PFSK-1 (cell line): ENCODE data around the gene TMEM259.

ENCODE experiments used
- FOXP2 ChIP-seq: optimal IDR thresholded peaks from 2 replicates; pipeline ENCODE3; 2011; ENCODE audit warnings: borderline replicate concordance, control low read depth, inconsistent platforms; ENCODE audit not compliant: insufficient read depth; ENCODE audit errors: extremely low read length, extremely low read depth
- POLR2AphosphoS5 ChIP-seq: IDR thresholded peaks from 2 replicates; pipeline ENCODE4 v1.6.1; 2012; ENCODE audit warnings: low read depth, mild to moderate bottlenecking, control low read depth, low read length, moderate library complexity
- SIN3A ChIP-seq: IDR thresholded peaks from 2 replicates; pipeline ENCODE4 v1.6.1; 2012; ENCODE audit warnings: mild to moderate bottlenecking, low read length, moderate library complexity, borderline replicate concordance; ENCODE audit not compliant: insufficient read depth
- TAF1 ChIP-seq: IDR thresholded peaks from 2 replicates; pipeline ENCODE4 v1.6.1; 2012; ENCODE audit warnings: low read length, control low read depth, borderline replicate concordance; ENCODE audit not compliant: insufficient read depth
- TF ChIP-seq, protein P1 (sequence below), 2 experiments: IDR thresholded peaks; 2 replicates each; pipeline versions ENCODE4 v1.6.1 to v1.8.0; 2011 to 2012; ENCODE audit warnings: low read depth in 2 of 2, low read length in 2 of 2, control low read depth in 1 of 2, inconsistent platforms in 1 of 2, mild to moderate bottlenecking in 1 of 2, moderate library complexity in 1 of 2; ENCODE audit not compliant: insufficient read depth in 1 of 2

Gene TMEM259

DNA sequence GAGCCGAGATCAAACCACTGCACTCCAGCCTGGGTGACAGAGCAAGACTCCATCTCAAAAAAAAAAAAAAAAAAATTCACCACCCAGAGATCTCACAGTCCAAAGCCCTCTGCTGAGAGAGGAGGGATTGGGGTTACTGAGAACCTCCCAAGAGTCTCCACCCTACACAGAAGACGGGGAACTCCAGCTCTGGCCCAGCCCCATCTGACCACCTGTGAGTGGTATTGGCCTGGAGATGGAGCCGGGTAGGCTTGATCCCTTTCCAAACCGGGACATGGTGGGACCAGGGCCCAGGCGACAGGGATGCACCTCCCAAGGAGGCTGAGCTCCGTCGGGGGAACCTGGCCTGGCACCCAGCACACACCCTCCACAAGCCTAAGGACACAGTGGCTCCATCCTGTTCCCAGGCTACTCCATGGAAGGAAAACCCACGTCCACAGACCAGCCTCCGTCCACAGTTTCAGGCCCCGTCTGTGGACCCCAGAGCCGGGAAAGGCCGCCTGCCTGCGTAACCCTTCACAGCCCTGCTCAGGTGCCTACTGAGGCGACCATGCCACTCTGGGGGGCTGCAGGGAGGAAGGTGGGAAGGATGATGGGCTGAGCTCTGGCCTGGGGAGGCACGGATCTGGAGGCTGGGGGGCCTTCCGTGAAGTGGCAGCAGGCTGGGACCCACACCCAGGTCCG is 1.8 kb downstream of the TMEM259 start:
- TF ChIP-seq POLR2AphosphoS5 (no peak), TAF1 (no peak), FOXP2 (no peak), SIN3A (no peak)
- TF ChIP-seq, protein P1, sequence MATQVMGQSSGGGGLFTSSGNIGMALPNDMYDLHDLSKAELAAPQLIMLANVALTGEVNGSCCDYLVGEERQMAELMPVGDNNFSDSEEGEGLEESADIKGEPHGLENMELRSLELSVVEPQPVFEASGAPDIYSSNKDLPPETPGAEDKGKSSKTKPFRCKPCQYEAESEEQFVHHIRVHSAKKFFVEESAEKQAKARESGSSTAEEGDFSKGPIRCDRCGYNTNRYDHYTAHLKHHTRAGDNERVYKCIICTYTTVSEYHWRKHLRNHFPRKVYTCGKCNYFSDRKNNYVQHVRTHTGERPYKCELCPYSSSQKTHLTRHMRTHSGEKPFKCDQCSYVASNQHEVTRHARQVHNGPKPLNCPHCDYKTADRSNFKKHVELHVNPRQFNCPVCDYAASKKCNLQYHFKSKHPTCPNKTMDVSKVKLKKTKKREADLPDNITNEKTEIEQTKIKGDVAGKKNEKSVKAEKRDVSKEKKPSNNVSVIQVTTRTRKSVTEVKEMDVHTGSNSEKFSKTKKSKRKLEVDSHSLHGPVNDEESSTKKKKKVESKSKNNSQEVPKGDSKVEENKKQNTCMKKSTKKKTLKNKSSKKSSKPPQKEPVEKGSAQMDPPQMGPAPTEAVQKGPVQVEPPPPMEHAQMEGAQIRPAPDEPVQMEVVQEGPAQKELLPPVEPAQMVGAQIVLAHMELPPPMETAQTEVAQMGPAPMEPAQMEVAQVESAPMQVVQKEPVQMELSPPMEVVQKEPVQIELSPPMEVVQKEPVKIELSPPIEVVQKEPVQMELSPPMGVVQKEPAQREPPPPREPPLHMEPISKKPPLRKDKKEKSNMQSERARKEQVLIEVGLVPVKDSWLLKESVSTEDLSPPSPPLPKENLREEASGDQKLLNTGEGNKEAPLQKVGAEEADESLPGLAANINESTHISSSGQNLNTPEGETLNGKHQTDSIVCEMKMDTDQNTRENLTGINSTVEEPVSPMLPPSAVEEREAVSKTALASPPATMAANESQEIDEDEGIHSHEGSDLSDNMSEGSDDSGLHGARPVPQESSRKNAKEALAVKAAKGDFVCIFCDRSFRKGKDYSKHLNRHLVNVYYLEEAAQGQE (IDR thresholded peaks at IDR 0.05; ENCODE audit: insufficient read depth in 1 of 2, low read depth in 2 of 2, low read length in 2 of 2), result no peak

DNA sequence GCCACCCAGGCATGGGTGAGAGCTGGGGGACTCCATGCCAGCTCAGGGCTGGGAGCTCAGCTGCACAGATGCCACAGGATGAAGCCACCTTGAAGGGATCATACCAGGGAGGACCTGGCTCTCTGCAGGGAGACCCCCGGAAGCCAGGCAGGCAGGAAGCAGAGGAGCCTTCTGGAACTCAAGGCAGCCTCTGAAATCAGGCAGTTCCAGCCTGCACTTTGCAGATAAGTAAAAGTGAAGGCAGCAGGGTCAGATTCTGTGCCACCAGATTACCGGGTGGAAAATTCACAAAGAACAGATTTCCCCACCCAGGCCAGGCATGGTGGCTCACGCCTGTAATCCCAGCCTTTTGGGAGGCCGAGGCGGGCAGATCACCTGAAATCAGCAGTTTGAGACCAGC is 2.5 kb downstream of the TMEM259 start:
- TF ChIP-seq FOXP2 (no peak), SIN3A (no peak), POLR2AphosphoS5 (no peak), TAF1 (no peak)
- TF ChIP-seq, protein P1 (IDR thresholded peaks at IDR 0.05; ENCODE audit: insufficient read depth in 1 of 2, low read depth in 2 of 2, low read length in 2 of 2), result no peak

DNA sequence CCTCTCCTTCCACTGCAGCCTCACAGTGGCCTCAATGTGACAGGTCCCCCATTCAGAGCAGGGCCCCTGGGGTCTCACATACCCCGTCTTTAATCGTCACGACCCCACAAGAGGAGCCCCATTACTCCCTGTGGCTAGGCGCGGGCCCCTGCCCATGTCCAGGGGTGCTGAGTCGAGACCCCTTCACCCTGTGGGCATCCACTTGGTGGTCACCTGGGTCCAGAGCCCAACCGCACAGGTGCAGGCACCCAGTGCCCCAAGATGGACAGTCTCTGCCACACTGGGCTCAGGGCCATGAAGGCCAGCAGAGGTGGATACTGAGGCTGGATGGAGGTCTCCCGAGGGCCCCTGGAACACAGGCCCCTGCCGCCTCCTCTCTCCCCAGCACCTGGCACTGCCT is 3.0 kb downstream of the TMEM259 start:
- TF ChIP-seq FOXP2 (no peak), POLR2AphosphoS5 (no peak), TAF1 (no peak)

DNA sequence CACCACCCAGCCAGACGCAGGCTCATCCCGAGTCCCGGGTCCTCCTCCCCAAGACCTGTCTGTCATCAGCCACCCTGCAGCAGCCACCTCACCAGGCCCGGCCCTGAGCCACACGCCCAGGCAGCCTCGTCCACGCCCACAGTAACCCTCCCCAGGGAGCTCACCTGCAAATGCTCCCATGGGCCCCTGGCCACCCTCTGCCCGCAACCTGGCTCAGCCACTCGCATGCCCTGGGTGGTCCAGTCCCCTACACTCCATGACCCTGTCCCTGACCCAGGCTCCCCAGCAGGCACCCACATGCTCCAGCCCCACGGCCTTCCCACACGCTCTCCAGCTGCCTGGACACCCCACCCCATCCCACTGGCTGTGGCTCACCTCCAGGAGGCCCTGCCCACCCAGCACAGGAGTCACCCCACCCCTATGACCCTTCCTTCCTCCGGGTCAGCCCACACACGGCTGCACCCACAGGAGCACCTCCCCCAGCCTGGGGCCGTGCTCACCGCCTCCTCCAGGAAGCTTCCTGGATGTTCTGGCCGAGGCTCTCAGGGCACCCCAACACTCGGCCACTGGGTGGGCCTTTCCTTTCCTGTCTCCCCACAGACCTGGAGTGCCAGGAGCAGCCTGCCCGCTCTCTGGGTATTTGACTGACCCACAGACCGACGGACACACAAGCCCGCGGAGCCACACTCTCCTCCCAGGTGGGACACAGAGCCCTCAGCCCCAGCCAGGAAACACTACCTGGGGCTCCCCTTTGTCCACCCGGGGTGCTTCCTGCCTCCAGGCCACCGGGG is 3.6 kb downstream of the TMEM259 start:
- TF ChIP-seq FOXP2 (no peak), SIN3A (no peak), POLR2AphosphoS5 (no peak), TAF1 (no peak)
- TF ChIP-seq, protein P1 (IDR thresholded peaks at IDR 0.05; ENCODE audit: insufficient read depth in 1 of 2, low read depth in 2 of 2, low read length in 2 of 2), result no peak

DNA sequence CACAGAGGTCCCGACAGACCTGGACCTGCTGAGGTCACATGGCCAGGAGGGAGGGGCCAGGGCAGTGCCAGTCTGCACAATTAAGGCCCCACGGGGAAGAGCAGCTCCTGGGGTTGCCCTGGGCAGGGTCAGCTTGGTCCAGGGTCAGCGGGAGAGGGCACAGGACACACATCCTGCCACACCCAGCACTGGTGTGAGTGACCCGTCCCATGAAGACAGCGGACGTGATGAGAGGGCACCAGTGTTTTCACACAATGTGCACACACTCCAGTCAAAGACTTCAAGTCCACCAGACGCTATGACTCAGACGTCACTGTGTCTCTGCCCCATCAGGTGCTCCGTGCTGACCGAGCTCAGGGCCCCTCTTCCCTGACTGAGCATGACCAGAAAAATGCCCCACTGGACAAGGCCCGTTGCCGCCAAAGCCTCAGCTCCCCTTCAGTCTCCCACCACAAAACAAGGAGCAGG is 4.2 kb downstream of the TMEM259 start:
- no peak for TF ChIP-seq SIN3A
- TF ChIP-seq TAF1, result no peak
- TF ChIP-seq, protein P1 (IDR thresholded peaks at IDR 0.05; ENCODE audit: insufficient read depth in 1 of 2, low read depth in 2 of 2, low read length in 2 of 2), result no peak
- TF ChIP-seq POLR2AphosphoS5, result no peak
- TF ChIP-seq FOXP2, result no peak
